Thoracic aorta (tissue), 2 donors: ENCODE data around the gene LIX1. TPM values are rescaled to one million over a fixed set of nuclear protein-coding genes. Genes with fewer than 3 reads are reported as not detected.

Experiments used
- ATAC-seq: fragments of 150-250 bp; one replicate; pipeline ENCODE4 v1.8.0; 2017; ENCODE audit warnings: low read depth; ENCODE audit not compliant: insufficient number of reproducible peaks, low FRiP score
- DNase-seq: peaks from one replicate; pipeline ENCODE4 v3.0.0-alpha.2; 2020; ENCODE audit warnings: low spot score
- H3K27ac ChIP-seq, 2 donors: fragments of 200-600 bp; sonication (generic); 1 replicate in 1 of 2; 2 replicates in 1 of 2; pipeline ENCODE4 v1.5.1; 2016; ENCODE audit warnings: mild to moderate bottlenecking in 2 of 2, moderate library complexity in 2 of 2
- H3K27me3 ChIP-seq: fragments of 200-600 bp; sonication (generic); replicated peaks from 2 replicates; pipeline ENCODE4 v1.6.0; 2016; ENCODE audit warnings: mild to moderate bottlenecking; ENCODE audit not compliant: insufficient read depth
- H3K36me3 ChIP-seq: fragments of 200-600 bp; sonication (generic); one replicate; pipeline ENCODE4 v1.5.1; 2016
- H3K4me1 ChIP-seq, 2 donors: fragments of 200-600 bp; sonication (generic); 1 replicate in 1 of 2; 2 replicates in 1 of 2; pipeline versions ENCODE4 v1.5.1 to v1.6.0; 2016; ENCODE audit warnings: low read depth in 2 of 2, mild to moderate bottlenecking in 1 of 2; ENCODE audit not compliant: control insufficient read depth in 1 of 2
- H3K4me3 ChIP-seq: fragments of 200-600 bp; sonication (generic); 2 replicates; pipeline ENCODE4 v1.5.1; 2016; ENCODE audit warnings: mild to moderate bottlenecking
- H3K9me3 ChIP-seq: fragments of 200-600 bp; sonication (generic); 2 replicates; pipeline ENCODE4 v1.5.1; 2016
- CTCF ChIP-seq: fragments of 200-600 bp; sonication (generic); IDR thresholded peaks from one replicate; pipeline ENCODE4 v1.5.1; 2019; ENCODE audit warnings: antibody characterized with exemption
- total RNA-seq, 2 donors: library from RNA; depleted of rRNA; stranded (reverse); fragments of >200 nt; gene quantifications; one replicate each; pipeline versions ENCODE4 v1.1.0 to v1.2.3, GENCODE V29; 2016

Gene LIX1
- total RNA-seq, 2 donors from 2014 or later, result not detected

GRCh38 chr5:97049175-97049574 lies 93.2 kb downstream of the LIX1 start:
- Histone ChIP-seq H3K36me3 (no peaks in the 10 kb centered on the region), H3K4me1 (no peaks in the 10 kb centered on the region), H3K4me3 (no peak overlapping the region), H3K27me3 (no peaks in the 10 kb centered on the region), H3K9me3 (no peaks in the 10 kb centered on the region), H3K27ac (no peak overlapping the region)
- TF ChIP-seq CTCF, result no peak
- DNase-seq (no peak), ATAC-seq (no peak)

GRCh38 chr5:97047076-97047475 lies 95.3 kb downstream of the LIX1 start:
- DNase-seq, result no peak
- H3K4me3 ChIP-seq, result no peak overlapping the region
- no peak for ATAC-seq
- no peak for TF ChIP-seq CTCF
- no peaks in the 10 kb centered on the region for H3K4me1 ChIP-seq
- H3K27me3 ChIP-seq, result no peaks in the 10 kb centered on the region
- H3K9me3 ChIP-seq, result no peaks in the 10 kb centered on the region
- no peaks in the 10 kb centered on the region for H3K36me3 ChIP-seq
- no peak overlapping the region for H3K27ac ChIP-seq

- H3K4me1 ChIP-seq, result no peaks in the 10 kb centered on the region
- DNase-seq, result no peak
- H3K9me3 ChIP-seq, result no peaks in the 10 kb centered on the region
- H3K36me3 ChIP-seq, result no peaks in the 10 kb centered on the region
- H3K27ac ChIP-seq, result no peak overlapping the region
- H3K27me3 ChIP-seq, result no peaks in the 10 kb centered on the region
- ATAC-seq, result no peak
- TF ChIP-seq CTCF, result no peak
- H3K4me3 ChIP-seq, result no peak overlapping the region
These were observed 96.0 kb downstream of the LIX1 start for GRCh38 chr5:97046270-97046982.

GRCh38 chr5:97044052-97044451 lies 98.4 kb downstream of the LIX1 start:
- Histone ChIP-seq H3K27me3 (no peaks in the 10 kb centered on the region), H3K27ac (no peak overlapping the region), H3K9me3 (no peaks in the 10 kb centered on the region), H3K36me3 (no peaks in the 10 kb centered on the region), H3K4me1 (no peaks in the 10 kb centered on the region), H3K4me3 (no peak overlapping the region)
- ATAC-seq (no peak), DNase-seq (no peak)
- no peak for TF ChIP-seq CTCF

- Histone ChIP-seq H3K4me1 (no peaks in the 10 kb centered on the region), H3K4me3 (no peak overlapping the region), H3K27me3 (no peaks in the 10 kb centered on the region), H3K27ac (no peak overlapping the region), H3K36me3 (no peaks in the 10 kb centered on the region), H3K9me3 (no peaks in the 10 kb centered on the region)
- no peak for DNase-seq
- ATAC-seq, result no peak
- TF ChIP-seq CTCF, result no peak
These were observed 98.9 kb downstream of the LIX1 start for GRCh38 chr5:97043511-97043910.
